Endothelial cell of umbilical vein (primary cell): ENCODE measurements around the gene PRKD2. TPM values are rescaled to one million over a fixed set of nuclear protein-coding genes. Genes with fewer than 3 reads are reported as not detected.
A peak's percentile ranks its signal among the peaks of the same experiment; 100 is the strongest.

Experiments
- BruUV-seq: library from RNA; stranded (reverse); fragments of 400-500 nt; replicated peaks from 2 replicates; lab custom pipeline; 2021; lab: Mats Ljungman, UMichigan
- CTCF ChIA-PET: fragments of 300-600, 350-600 bp; sonication (Branson Sonifier 250); formaldehyde crosslinking; loops from one replicate; lab custom pipeline; 2021; ENCODE audit warnings: antibody characterized with exemption, inconsistent platforms; lab: Charles Lee
- POLR2A ChIA-PET: fragments of 300-600, 350-600 bp; sonication (Branson Sonifier 250); formaldehyde crosslinking; loops from one replicate; lab custom pipeline; 2021; ENCODE audit warnings: antibody characterized with exemption, inconsistent platforms; lab: Charles Lee
- DNase-seq: peaks from one replicate; pipeline ENCODE4 v3.0.0-alpha.2; 2011; ENCODE audit warnings: low read depth, low spot score
- FAIRE-seq: peaks from 2 replicates; lab custom pipeline; 2011; peaks lifted over from hg19 to GRCh38; lab: Jason Lieb, UNC
- H2AFZ ChIP-seq: 2 replicates; pipeline ENCODE4 v1.6.0; 2012; ENCODE audit warnings: low read depth, low read length, control low read depth, inconsistent platforms
- H3K27ac ChIP-seq: 2 replicates; pipeline ENCODE4 v1.5.1; 2011; ENCODE audit warnings: low read depth, mild to moderate bottlenecking, control low read depth, low read length, moderate library complexity; ENCODE audit not compliant: insufficient read depth
- H3K27me3 ChIP-seq, 2 experiments: 2 replicates each; pipeline versions ENCODE4 v1.6.0 to v1.6.1; 2011; ENCODE audit warnings: low read length in 2 of 2, mixed read lengths in 1 of 2; ENCODE audit not compliant: control insufficient read depth in 2 of 2, insufficient read depth in 2 of 2
- H3K36me3 ChIP-seq, 2 experiments: 2 replicates in 1 of 2; 3 replicates in 1 of 2; pipeline ENCODE4 v1.5.1; 2011; ENCODE audit warnings: low read length in 2 of 2, mild to moderate bottlenecking in 1 of 2, moderate library complexity in 1 of 2; ENCODE audit not compliant: control insufficient read depth in 2 of 2, insufficient read depth in 2 of 2; ENCODE audit errors: extremely low read depth in 1 of 2
- H3K4me1 ChIP-seq: 3 replicates; pipeline ENCODE4 v1.5.1; 2011; ENCODE audit warnings: mild to moderate bottlenecking, low read length; ENCODE audit not compliant: control insufficient read depth, insufficient read depth; ENCODE audit errors: extremely low read depth
- H3K4me2 ChIP-seq: 2 replicates; pipeline ENCODE4 v1.6.1; 2011; ENCODE audit warnings: low read length, control low read depth, mixed read lengths; ENCODE audit not compliant: insufficient read depth
- H3K4me3 ChIP-seq, 3 experiments: fragments of 200-600 bp in 1 of 3; sonication (generic), shearing (Covaris generic) in 1 of 3; replicated peaks in 1 of 3; 2 replicates each; pipeline ENCODE4 v1.5.1; 2011 to 2016; ENCODE audit warnings: control low read depth in 3 of 3, low read length in 3 of 3, mild to moderate bottlenecking in 2 of 3, inconsistent platforms in 1 of 3, low read depth in 1 of 3, moderate library complexity in 1 of 3; ENCODE audit not compliant: insufficient read depth in 1 of 3
- H3K79me2 ChIP-seq: 2 replicates; pipeline ENCODE4 v1.6.0; 2012; ENCODE audit warnings: low read length, inconsistent platforms; ENCODE audit not compliant: control insufficient read depth, insufficient read depth
- H3K9ac ChIP-seq: replicated peaks from 2 replicates; pipeline ENCODE3; 2011; ENCODE audit warnings: low read length, control low read depth; ENCODE audit not compliant: insufficient read depth; ENCODE audit errors: extremely low read depth
- H3K9me1 ChIP-seq: replicated peaks from 3 replicates; pipeline ENCODE4 v1.6.0; 2011; ENCODE audit warnings: mild to moderate bottlenecking, low read length; ENCODE audit not compliant: control insufficient read depth, insufficient read depth; ENCODE audit errors: extremely low read depth
- H3K9me3 ChIP-seq: replicated peaks from 2 replicates; pipeline ENCODE4 v1.5.1; 2012; ENCODE audit warnings: low read length, inconsistent platforms; ENCODE audit not compliant: control insufficient read depth, insufficient read depth
- H4K20me1 ChIP-seq: replicated peaks from 2 replicates; pipeline ENCODE3; 2011; ENCODE audit warnings: mild to moderate bottlenecking, low read length; ENCODE audit not compliant: control insufficient read depth, insufficient read depth; ENCODE audit errors: extremely low read depth
- CTCF ChIP-seq, 2 donors: IDR thresholded peaks; 1 replicate in 1 of 2; 2 replicates in 1 of 2; pipeline ENCODE4 v1.5.1; 2011; ENCODE audit warnings: low read length in 2 of 2, mild to moderate bottlenecking in 2 of 2, moderate library complexity in 2 of 2, control low read depth in 1 of 2, inconsistent platforms in 1 of 2, low read depth in 1 of 2; ENCODE audit not compliant: insufficient read depth in 1 of 2; ENCODE audit errors: extremely low read depth in 1 of 2
- EZH2 ChIP-seq: IDR thresholded peaks from 2 replicates; pipeline ENCODE4 v1.6.1; 2012; ENCODE audit warnings: borderline replicate concordance, low read depth, mild to moderate bottlenecking, moderate library complexity, low read length, inconsistent platforms; ENCODE audit not compliant: severe bottlenecking
- FOS ChIP-seq: IDR thresholded peaks from 2 replicates; pipeline ENCODE4 v1.6.1; 2011; ENCODE audit warnings: mild to moderate bottlenecking, low read length, moderate library complexity, borderline replicate concordance; ENCODE audit not compliant: insufficient read depth
- GATA2 ChIP-seq: IDR thresholded peaks from 2 replicates; pipeline ENCODE4 v1.7.0; 2011; ENCODE audit warnings: low read depth, mild to moderate bottlenecking, moderate library complexity, mixed read lengths, low read length; ENCODE audit not compliant: insufficient read length, insufficient read depth
- JUN ChIP-seq: IDR thresholded peaks from 2 replicates; pipeline ENCODE4 v1.6.1; 2011; ENCODE audit warnings: borderline replicate concordance, low read depth; ENCODE audit not compliant: insufficient read length, insufficient read depth
- MAX ChIP-seq: IDR thresholded peaks from 2 replicates; pipeline ENCODE4 v1.6.1; 2011; ENCODE audit not compliant: insufficient read depth, insufficient read length
- MYC ChIP-seq: IDR thresholded peaks from one replicate; pipeline ENCODE4 v1.6.1; 2011; ENCODE audit warnings: mild to moderate bottlenecking, low read depth, low read length
- POLR2A ChIP-seq: IDR thresholded peaks from 2 replicates; pipeline ENCODE4 v1.6.1; 2012; ENCODE audit warnings: low read depth, mild to moderate bottlenecking, control low read depth, low read length
- POLR2AphosphoS5 ChIP-seq: IDR thresholded peaks from 2 replicates; pipeline ENCODE4 v1.6.1; 2012; ENCODE audit warnings: low read depth, mild to moderate bottlenecking, control low read depth, low read length, moderate library complexity; ENCODE audit not compliant: insufficient read depth
- dilution Hi-C: fragments of 300-500 bp; cut with MboI; formaldehyde crosslinking; loops from one replicate; pipeline ENCODE4 v1.15.0; 2019; ENCODE audit warnings: low sequenced_read_pairs; ENCODE audit not compliant: extremely low pct_ligation_motif_present
- intact Hi-C: fragments of 100-400 bp; cut with micrococcal nuclease; formaldehyde crosslinking; loops from one replicate; pipeline ENCODE4 v1.10.0; 2022
- polyA plus RNA-seq, 4 experiments: library from polyadenylated mRNA; depleted of rRNA in 3 of 4; stranded (reverse) in 3 of 4; unstranded in 1 of 4; fragments of >200 nt; gene quantifications; 2 replicates each; pipeline versions ENCODE4 v1.2.1 to v1.2.3, GENCODE V29; 2011 to 2012; ENCODE audit warnings: missing spikeins in 1 of 4
- total RNA-seq: library from RNA; stranded (reverse); gene quantifications from 2 replicates; pipeline ENCODE4 v1.2.3, GENCODE V29; 2021

Gene PRKD2
- total and polyA plus RNA-seq, 2 donors (not counting 3 experiments of a cell fraction or from before 2014, with no cell fraction given) = 40.4 to 94.9 TPM

- H3K79me2 ChIP-seq = no peaks in the 10 kb centered on the region
- H3K4me1 ChIP-seq = peaks cover 27% of the 10 kb centered on the region
- H3K9ac ChIP-seq = no peak overlapping the region
- no peaks in the 10 kb centered on the region for H3K9me1 ChIP-seq
- no peaks in the 10 kb centered on the region for H3K27me3 ChIP-seq
- H3K9me3 ChIP-seq = no peaks in the 10 kb centered on the region
- FAIRE-seq (no peak), DNase-seq (no peak)
- no peak overlapping the region for H3K4me2 ChIP-seq
- intact Hi-C loops (loop anchor here (1.0 kb wide), 1 partner anchor 30 kb away; no protein-coding TSS in a partner anchor), dilution Hi-C loops (no loop called here)
- POLR2A ChIA-PET = no interaction called here
- peaks cover 0 to 2% of the 10 kb centered on the region in 2 experiments for H3K36me3 ChIP-seq
- no peaks in the 10 kb centered on the region for H4K20me1 ChIP-seq
- CTCF ChIA-PET = interaction anchor here (0.5 to 6.3 kb wide), 9 partner anchors 10 to 235 kb away, joined by 3 to 128 read pairs (median 4); partner anchors contain the start of genes FKRP and PTGIR
- no TSS peak for BruUV-seq
- peak overlapping the region; percentile 37 for H2AFZ ChIP-seq
- no peak overlapping the region for H3K4me3 ChIP-seq
- H3K27ac ChIP-seq = no peak overlapping the region
- TF ChIP-seq MYC (no peak), MAX (no peak), GATA2 (no peak), POLR2A (no peak), POLR2AphosphoS5 (no peak), CTCF (IDR thresholded peaks at IDR 0.05; ENCODE audit: extremely low read depth in 1 of 2, insufficient read depth in 1 of 2, low read depth in 1 of 2, low read length in 2 of 2) (no peak), EZH2 (no peak), FOS (no peak), JUN (no peak)
Observed at GRCh38 chr19:46755853-46756543, 39.1 kb upstream of the PRKD2 start.
